Hematopoietic multipotent progenitor cell treated with erythropoietin and hydrocortisone succinate and interleukin-3 and kit ligand, for 15 days (in vitro differentiated cells): ENCODE measurements around the gene BANF2.

Experiments used
- DNase-seq: peaks from one replicate; pipeline ENCODE4 v3.0.0-alpha.2; 2015; ENCODE audit warnings: low spot score

BANF2 gene

GRCh38 chr20:17735959-17736621 lies 36.3 kb downstream of the BANF2 start:
- DNase-seq: no peak

GRCh38 chr20:17738154-17738553 lies 38.4 kb downstream of the BANF2 start:
- no peak for DNase-seq

- DNase-seq: no peak
Measured at GRCh38 chr20:17741220-17741619, 41.5 kb downstream of the BANF2 start.

- no peak for DNase-seq
Measured at GRCh38 chr20:17742731-17743130, 43.0 kb downstream of the BANF2 start.

GRCh38 chr20:17743677-17744076 lies 43.9 kb downstream of the BANF2 start:
- no peak for DNase-seq

- DNase-seq: no peak
Measured at GRCh38 chr20:17747431-17747846, 47.7 kb downstream of the BANF2 start.

GRCh38 chr20:17748279-17748678 lies 48.5 kb downstream of the BANF2 start:
- no peak for DNase-seq

GRCh38 chr20:17749626-17749977 lies 49.8 kb downstream of the BANF2 start:
- no peak for DNase-seq

- DNase-seq: no peak
Measured at GRCh38 chr20:17749978-17750721, 50.4 kb downstream of the BANF2 start.

- no peak for DNase-seq
Measured at GRCh38 chr20:17750722-17751045, 50.9 kb downstream of the BANF2 start.

GRCh38 chr20:17751640-17752039 lies 51.9 kb downstream of the BANF2 start:
- DNase-seq: no peak

GRCh38 chr20:17752459-17752858 lies 52.7 kb downstream of the BANF2 start:
- DNase-seq: no peak

- DNase-seq: no peak
Measured at GRCh38 chr20:17753516-17753915, 53.8 kb downstream of the BANF2 start.

- DNase-seq: no peak
Measured at GRCh38 chr20:17756529-17756928, 56.8 kb downstream of the BANF2 start.

- DNase-seq: no peak
Measured at GRCh38 chr20:17757496-17757895, 57.7 kb downstream of the BANF2 start.

GRCh38 chr20:17758010-17758409 lies 58.2 kb downstream of the BANF2 start:
- DNase-seq: no peak

- DNase-seq: no peak
Measured at GRCh38 chr20:17758512-17758911, 58.7 kb downstream of the BANF2 start.

- no peak for DNase-seq
Measured at GRCh38 chr20:17759449-17759848, 59.7 kb downstream of the BANF2 start.

GRCh38 chr20:17761604-17762003 lies 61.8 kb downstream of the BANF2 start:
- DNase-seq: no peak

- DNase-seq: no peak
Measured at GRCh38 chr20:17762243-17762872, 62.6 kb downstream of the BANF2 start.

GRCh38 chr20:17762873-17763557 lies 63.2 kb downstream of the BANF2 start:
- no peak for DNase-seq

GRCh38 chr20:17765017-17765416 lies 65.3 kb downstream of the BANF2 start:
- no peak for DNase-seq

- DNase-seq: no peak
Measured at GRCh38 chr20:17765584-17765983, 65.8 kb downstream of the BANF2 start.
